SK-N-SH treated with all-trans-retinoic acid at 6 μM for 48 hours (cell line): Measurements from ENCODE around the gene TGFB2.
A peak's percentile ranks its signal among the peaks of the same experiment; 100 is the strongest.

Experiments
- ATAC-seq: fragments of 200-7000 bp; cut with Tn5 transposase; 3 replicates; pipeline ENCODE4 v1.9.1; 2020; ENCODE audit warnings: mild to moderate bottlenecking, moderate library complexity
- ARNTL ChIP-seq: fragments of 450-650 bp; formaldehyde crosslinking; IDR thresholded peaks from 2 replicates; pipeline ENCODE4 v1.5.0; 2020; ENCODE audit warnings: low read depth, mild to moderate bottlenecking, moderate library complexity, borderline replicate concordance
- BACH2 ChIP-seq: fragments of 250-450 bp; sonication (Bioruptor Pico); IDR thresholded peaks from 2 replicates; pipeline ENCODE4 v1.9.0; 2021; ENCODE audit warnings: mild to moderate bottlenecking, borderline replicate concordance
- CREB5 ChIP-seq: fragments of 250-450 bp; sonication (Bioruptor Pico); IDR thresholded peaks from 2 replicates; pipeline ENCODE4 v1.5.1; 2020; ENCODE audit warnings: low read depth, mild to moderate bottlenecking, moderate library complexity
- CSDC2 ChIP-seq: fragments of 250-450 bp; sonication (Bioruptor Pico); IDR thresholded peaks from 2 replicates; pipeline ENCODE4 v1.5.0; 2020; ENCODE audit warnings: mild to moderate bottlenecking, moderate library complexity
- ESRRG ChIP-seq: fragments of 250-450 bp; sonication (Bioruptor Pico); IDR thresholded peaks from 2 replicates; pipeline ENCODE4 v1.6.1; 2021; ENCODE audit warnings: mild to moderate bottlenecking
- GLIS3 ChIP-seq: fragments of 250-450 bp; sonication (Bioruptor Pico); IDR thresholded peaks from 2 replicates; pipeline ENCODE4 v1.5.0; 2020; ENCODE audit warnings: mild to moderate bottlenecking, moderate library complexity
- ISL1 ChIP-seq: fragments of 250-450 bp; sonication (Bioruptor Pico); IDR thresholded peaks from 2 replicates; pipeline ENCODE4 v2.1.2; 2022; ENCODE audit warnings: mild to moderate bottlenecking, moderate library complexity
- OSR1 ChIP-seq: fragments of 250-450 bp; sonication (Bioruptor Pico); IDR thresholded peaks from 2 replicates; pipeline ENCODE4 v1.8.0; 2022; ENCODE audit warnings: moderate library complexity, mild to moderate bottlenecking, inconsistent platforms
- PATZ1 ChIP-seq: fragments of 250-450 bp; sonication (Bioruptor Pico); IDR thresholded peaks from 2 replicates; pipeline ENCODE4 v1.8.0; 2020; ENCODE audit warnings: mild to moderate bottlenecking, moderate library complexity, borderline replicate concordance
- POU6F1 ChIP-seq: fragments of 250-450 bp; sonication (Bioruptor Pico); IDR thresholded peaks from 2 replicates; pipeline ENCODE4 v1.8.0; 2021; ENCODE audit warnings: low read depth, mild to moderate bottlenecking, moderate library complexity, borderline replicate concordance
- PPARA ChIP-seq: fragments of 250-450 bp; sonication (Bioruptor Pico); IDR thresholded peaks from 2 replicates; pipeline ENCODE4 v1.5.0; 2020; ENCODE audit warnings: mild to moderate bottlenecking, borderline replicate concordance
- RARB ChIP-seq: fragments of 250-450 bp; sonication (Bioruptor Pico); IDR thresholded peaks from 2 replicates; pipeline ENCODE4 v1.8.0; 2021; ENCODE audit warnings: mild to moderate bottlenecking, moderate library complexity
- TCF4 ChIP-seq: fragments of 250-450 bp; sonication (Bioruptor Pico); IDR thresholded peaks from 2 replicates; pipeline ENCODE4 v1.8.0; 2021; ENCODE audit warnings: mild to moderate bottlenecking, moderate library complexity, borderline replicate concordance
- TOX ChIP-seq: fragments of 250-450 bp; sonication (Bioruptor Pico); IDR thresholded peaks from 2 replicates; pipeline ENCODE4 v1.8.0; 2021; ENCODE audit warnings: mild to moderate bottlenecking, moderate library complexity, borderline replicate concordance
- ZC3H10 ChIP-seq: fragments of 250-450 bp; sonication (Bioruptor Pico); IDR thresholded peaks from 2 replicates; pipeline ENCODE4 v1.5.1; 2021; ENCODE audit warnings: mild to moderate bottlenecking, moderate library complexity
- ZFP30 ChIP-seq: fragments of 450-650 bp; formaldehyde crosslinking; IDR thresholded peaks from 2 replicates; pipeline ENCODE4 v1.5.0; 2022; ENCODE audit warnings: mild to moderate bottlenecking, moderate library complexity
- ZNF565 ChIP-seq: fragments of 450-650 bp; formaldehyde crosslinking; conservative IDR thresholded peaks from 2 replicates; pipeline ENCODE4 v1.5.0; 2020; ENCODE audit warnings: low read depth, mild to moderate bottlenecking, moderate library complexity
- ZNF8 ChIP-seq: fragments of 450-650 bp; formaldehyde crosslinking; IDR thresholded peaks from 2 replicates; pipeline ENCODE4 v1.5.0; 2020; ENCODE audit warnings: mild to moderate bottlenecking, moderate library complexity

The TGFB2 gene

GRCh38 chr1:218462587-218462986 is 117.5 kb downstream of the TGFB2 start:
- TF ChIP-seq PATZ1 (no peak), ZFP30 (CRISPR knock-in tag) (no peak), TOX (CRISPR knock-in tag) (no peak), TCF4 (CRISPR knock-in tag) (no peak), PPARA (CRISPR knock-in tag) (no peak), BACH2 (CRISPR knock-in tag) (no peak), OSR1 (no peak), RARB (CRISPR knock-in tag) (no peak)

GRCh38 chr1:218463194-218464156 is 118.3 kb downstream of the TGFB2 start:
- TF ChIP-seq CSDC2 (CRISPR knock-in tag) (no peak), OSR1 (no peak), ISL1 (no peak), ZC3H10 (0 out of 2 replicates have a peak, but pooled peaks have one; percentile 46)
- ATAC-seq, result peak; percentile 10; the same call in 1 of the 3 replicates

More at GRCh38 chr1:218462587-218462986, 117.5 kb downstream of the TGFB2 start:
- ATAC-seq, result no peak

DNA sequence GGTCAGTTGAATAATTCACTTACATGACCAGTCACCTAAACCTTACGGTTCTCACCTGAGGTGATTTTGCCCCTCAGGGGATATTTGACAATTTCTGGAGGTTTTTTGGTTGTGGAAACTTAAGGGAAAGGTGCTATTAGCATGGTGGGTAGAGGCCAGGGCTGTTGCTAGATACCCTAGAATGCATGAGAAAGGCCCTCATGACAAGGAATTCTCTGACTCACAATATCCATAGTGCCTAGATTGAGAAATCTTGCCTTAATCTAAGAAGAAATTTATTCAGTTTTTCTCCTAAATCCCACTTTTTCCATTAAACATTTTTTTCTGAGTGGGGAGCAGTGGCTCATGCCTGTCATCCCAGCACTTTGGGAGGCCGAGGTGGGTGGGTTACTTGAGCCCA is 119.7 kb downstream of the TGFB2 start:
- TF ChIP-seq ARNTL, result no peak
- no peak for TF ChIP-seq GLIS3
- no peak for TF ChIP-seq CSDC2 (CRISPR knock-in tag)
- TF ChIP-seq ZC3H10, result no peak
- TF ChIP-seq ZNF8 (CRISPR knock-in tag), result no peak
- no peak for TF ChIP-seq ZFP30 (CRISPR knock-in tag)
- TF ChIP-seq OSR1, result no peak
- TF ChIP-seq PPARA (CRISPR knock-in tag), result no peak
- no peak for TF ChIP-seq TCF4 (CRISPR knock-in tag)
- no peak for TF ChIP-seq PATZ1
- no peak for TF ChIP-seq ZNF565 (CRISPR knock-in tag)
- no peak for TF ChIP-seq ESRRG (CRISPR knock-in tag)
- ATAC-seq, result no peak

DNA sequence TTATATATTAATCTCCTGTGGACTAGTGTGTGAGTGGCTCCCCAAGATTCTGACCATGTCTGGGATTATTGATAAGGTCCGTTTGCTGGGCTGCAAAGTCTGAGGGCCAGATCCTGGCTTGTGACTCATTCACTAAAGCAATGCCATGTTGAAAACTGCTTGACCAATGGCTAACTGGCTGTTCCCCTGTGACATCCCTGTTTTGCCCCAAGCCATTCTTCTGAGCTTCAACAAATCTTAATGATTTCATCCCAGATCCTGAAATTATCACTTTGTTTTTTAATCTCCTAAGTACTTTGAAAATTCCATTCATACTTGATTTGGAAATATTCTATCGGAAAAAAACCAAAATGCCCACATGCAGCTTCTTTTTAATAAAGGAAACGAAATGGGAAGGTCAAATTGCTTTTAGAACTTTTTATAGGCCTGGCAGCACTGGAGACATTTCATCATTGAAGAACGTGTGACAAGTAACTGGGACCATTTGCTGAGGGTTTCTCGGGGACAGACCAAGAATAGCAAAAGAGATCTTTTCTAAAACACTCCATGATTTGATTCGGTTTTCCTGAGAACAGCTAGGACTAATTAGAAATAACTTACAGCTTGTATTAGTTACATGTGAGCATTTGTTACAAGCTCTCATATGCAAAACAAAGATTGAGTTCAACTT is 121.3 kb downstream of the TGFB2 start:
- TF ChIP-seq CREB5 (CRISPR knock-in tag) (no peak), ARNTL (no peak), OSR1 (no peak), PPARA (CRISPR knock-in tag) (no peak), ISL1 (no peak), ZNF8 (CRISPR knock-in tag) (no peak), ZFP30 (CRISPR knock-in tag) (no peak), GLIS3 (no peak), POU6F1 (CRISPR knock-in tag) (no peak)
- TF ChIP-seq, all 23 proteins: peak for 0
- ATAC-seq, result no peak
